Stimulated activated naive CD8-positive, alpha-beta T cell treated with anti-CD3 and anti-CD28 coated beads, Interleukin-15, Interleukin-2, amounts not matched to agents 100 ng/mL and 50 ng/mL, for 24 hours (primary cell): ENCODE results near the gene ZNF878.
A peak's percentile ranks its signal among the peaks of the same experiment; 100 is the strongest.
"Not testable (repeated sequence)": the region's sequence is repeated elsewhere in the genome, so short reads cannot be mapped to it uniquely, and the experiment has no call there.

Experiments used
- H3K27ac Mint-ChIP-seq: one replicate; pipeline ENCODE4 v1.8.0; 2021; ENCODE audit warnings: mild to moderate bottlenecking, mixed read lengths
- H3K27me3 Mint-ChIP-seq: one replicate; pipeline ENCODE4 v1.8.0; 2021; ENCODE audit warnings: mixed read lengths
- H3K36me3 Mint-ChIP-seq: one replicate; pipeline ENCODE4 v1.8.0; 2021; ENCODE audit warnings: low read depth, mixed read lengths
- H3K4me1 Mint-ChIP-seq: one replicate; pipeline ENCODE4 v1.8.0; 2021; ENCODE audit warnings: low read depth, mixed read lengths
- H3K4me3 Mint-ChIP-seq: one replicate; pipeline ENCODE4 v1.8.0; 2021; ENCODE audit warnings: mild to moderate bottlenecking, mixed read lengths
- H3K9me3 Mint-ChIP-seq: one replicate; pipeline ENCODE4 v1.8.0; 2021; ENCODE audit warnings: mixed read lengths

The ZNF878 gene

GRCh38 chr19:12052497-12053169 lies at the start of gene ZNF878:
Gene ZNF878 (minus strand): TSS chr19:12052961. CDS start chr19:12052801, 160 bp downstream.
- Mint-ChIP-seq H3K27me3 (peaks cover 9% of the 10 kb centered on the region), H3K9me3 (no peaks in the 10 kb centered on the region), H3K36me3 (peaks cover 3% of the 10 kb centered on the region), H3K4me3 (peak within 1 kb of the TSS; percentile 83), H3K4me1 (peaks cover 15% of the 10 kb centered on the region), H3K27ac (peak within 1 kb of the TSS; percentile 47)

DNA sequence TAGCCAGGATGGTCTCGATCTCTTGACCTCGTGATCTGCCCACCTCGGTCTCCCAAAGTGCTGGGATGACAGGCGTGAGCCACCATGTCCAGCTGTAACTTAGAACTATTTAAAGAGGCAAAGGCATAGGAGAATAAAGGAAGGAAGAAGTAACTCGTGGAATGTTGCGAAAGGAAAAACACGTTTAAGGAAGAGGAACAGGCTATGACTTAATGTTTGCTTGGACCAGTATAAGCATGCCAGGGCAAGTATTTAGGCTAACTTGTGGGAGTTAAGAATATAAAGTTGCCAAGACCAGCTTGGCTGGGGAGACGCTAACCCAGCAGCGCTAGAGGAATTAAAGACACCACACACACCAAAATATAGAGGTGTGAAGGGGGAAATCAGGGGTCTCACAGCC lies 45.3 kb upstream of the ZNF878 start:
- no peak overlapping the region for H3K27ac Mint-ChIP-seq
- H3K4me3 Mint-ChIP-seq, result no peak overlapping the region
- H3K9me3 Mint-ChIP-seq, result peaks cover 14% of the 10 kb centered on the region
- H3K4me1 Mint-ChIP-seq, result peaks cover 12% of the 10 kb centered on the region
- peaks cover 7% of the 10 kb centered on the region for H3K27me3 Mint-ChIP-seq
- peaks cover 50% of the 10 kb centered on the region for H3K36me3 Mint-ChIP-seq

DNA sequence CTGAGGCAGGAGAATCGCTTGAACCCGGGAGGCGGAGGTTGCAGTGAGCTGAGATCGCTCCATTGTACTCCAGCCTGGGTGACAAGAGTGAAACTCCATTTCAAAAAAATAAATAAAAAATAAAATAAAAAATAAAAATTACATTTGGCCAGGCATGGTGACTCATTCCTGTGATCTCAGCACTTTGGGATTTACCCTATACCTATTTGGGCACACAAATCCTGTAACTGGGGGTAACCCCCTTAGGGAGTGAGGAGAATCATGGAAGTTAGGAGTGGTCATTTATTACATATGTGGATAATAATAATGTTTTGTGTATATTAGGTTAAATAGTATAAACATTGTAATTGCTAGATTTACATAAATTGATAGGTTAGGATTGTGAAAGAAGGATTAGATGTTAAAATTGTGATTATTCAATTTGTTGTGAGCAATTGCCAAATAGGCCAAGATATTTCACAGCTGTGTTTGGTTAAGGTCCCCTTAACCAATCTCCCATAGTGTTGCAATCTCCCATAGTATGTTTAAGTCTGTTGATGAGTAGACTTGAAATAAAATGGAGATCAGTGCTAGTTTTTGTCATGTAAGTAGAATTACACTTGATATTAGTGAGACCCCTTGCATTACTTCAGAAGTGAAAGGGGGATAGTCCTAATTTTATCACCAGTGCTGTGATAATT lies 42.5 kb upstream of the ZNF878 start:
- peaks cover 7% of the 10 kb centered on the region for H3K27me3 Mint-ChIP-seq
- H3K9me3 Mint-ChIP-seq, result peaks cover 14% of the 10 kb centered on the region
- H3K4me1 Mint-ChIP-seq, result peaks cover 13% of the 10 kb centered on the region
- no peak overlapping the region for H3K27ac Mint-ChIP-seq
- H3K36me3 Mint-ChIP-seq, result peaks cover 46% of the 10 kb centered on the region
- no peak overlapping the region for H3K4me3 Mint-ChIP-seq

DNA sequence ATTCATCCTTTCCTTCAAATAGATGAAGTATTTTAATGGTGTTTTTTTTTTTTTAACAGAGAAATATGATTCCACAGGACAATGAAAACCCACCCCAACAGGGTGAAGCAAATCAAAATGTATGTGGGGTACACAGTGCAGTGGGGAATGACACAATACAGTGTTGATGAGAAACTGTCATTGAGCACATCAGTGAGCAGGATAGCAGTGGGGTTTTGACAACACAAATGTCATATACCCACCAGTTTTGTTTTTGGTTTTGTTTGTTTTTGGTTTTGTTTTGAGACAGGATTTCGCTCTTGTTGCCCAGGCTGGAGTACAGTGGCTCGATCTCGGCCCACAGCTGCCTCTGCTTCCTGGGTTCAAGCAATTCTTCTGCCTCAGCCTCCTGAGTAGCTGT lies 41.0 kb upstream of the ZNF878 start:
- Mint-ChIP-seq H3K27ac (no peak overlapping the region), H3K36me3 (peaks cover 36% of the 10 kb centered on the region), H3K4me1 (peaks cover 13% of the 10 kb centered on the region), H3K27me3 (peaks cover 7% of the 10 kb centered on the region), H3K9me3 (peaks cover 4% of the 10 kb centered on the region), H3K4me3 (peak overlapping the region; percentile 51)

DNA sequence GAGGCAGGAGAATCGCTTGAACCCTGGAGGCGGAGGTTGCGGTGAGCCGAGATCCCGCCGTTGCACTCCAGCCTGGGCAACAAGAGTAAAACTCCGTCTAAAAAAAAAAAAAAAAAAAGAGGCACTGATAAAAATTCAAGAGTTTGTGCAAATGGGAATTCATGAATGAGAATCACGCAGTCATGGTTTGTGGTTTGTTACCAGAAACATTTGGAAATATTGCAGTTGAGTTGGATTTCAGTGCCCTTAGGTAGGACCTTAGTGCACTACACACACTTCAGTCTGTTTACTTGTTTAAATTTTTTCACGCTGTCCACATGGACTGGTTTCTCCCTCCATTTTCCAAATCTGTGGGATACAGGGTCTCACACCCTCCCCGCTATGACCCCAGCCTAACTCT lies 40.2 kb upstream of the ZNF878 start:
- peak overlapping the region; percentile 78 for H3K27ac Mint-ChIP-seq
- H3K4me3 Mint-ChIP-seq, result peak overlapping the region; percentile 86
- H3K4me1 Mint-ChIP-seq, result peaks cover 13% of the 10 kb centered on the region
- peaks cover 2% of the 10 kb centered on the region for H3K9me3 Mint-ChIP-seq
- H3K36me3 Mint-ChIP-seq, result peaks cover 28% of the 10 kb centered on the region
- H3K27me3 Mint-ChIP-seq, result peaks cover 7% of the 10 kb centered on the region

DNA sequence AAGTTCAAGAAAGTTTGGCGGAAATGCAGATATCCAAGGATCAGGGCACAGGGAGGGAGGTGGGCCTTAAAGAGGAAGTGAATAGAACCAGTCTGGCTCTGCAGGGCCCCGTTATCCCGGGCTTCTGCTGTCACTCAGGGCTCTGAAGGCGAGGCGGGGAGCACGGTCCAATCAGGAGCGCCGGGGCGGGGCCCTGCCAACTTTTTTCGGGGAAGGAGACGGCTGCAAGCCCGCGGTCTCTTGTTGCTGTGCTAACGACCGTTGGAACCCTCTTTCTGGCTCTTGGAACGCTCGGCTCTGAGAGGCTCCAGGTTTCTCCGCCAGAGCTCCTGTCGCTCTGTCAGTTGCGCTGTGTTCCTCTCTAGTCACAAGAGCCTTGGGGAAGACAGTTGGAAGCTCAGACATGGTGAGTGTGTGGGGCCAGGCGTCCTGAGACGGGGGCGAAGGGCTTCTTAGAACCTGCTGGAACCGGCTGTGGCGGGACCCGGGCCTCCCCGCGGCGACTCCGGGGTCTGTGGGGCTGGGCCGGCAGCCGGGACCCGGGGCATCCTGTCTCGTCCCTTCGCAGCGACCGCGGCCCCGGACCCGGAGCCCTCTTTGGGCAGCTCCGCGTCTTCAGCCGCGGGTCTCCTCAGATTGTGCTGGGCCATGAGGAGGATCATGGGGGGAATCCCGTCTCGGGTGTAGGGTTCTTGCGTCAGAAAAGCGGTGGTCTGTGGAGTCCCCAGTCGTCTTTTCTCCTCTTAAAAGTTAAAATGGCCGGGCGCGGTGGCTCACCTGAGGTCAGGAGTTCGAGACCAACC lies 39.5 kb upstream of the ZNF878 start:
- H3K36me3 Mint-ChIP-seq, result peaks cover 23% of the 10 kb centered on the region
- peak overlapping the region; percentile 86 for H3K4me3 Mint-ChIP-seq
- H3K27me3 Mint-ChIP-seq, result peaks cover 7% of the 10 kb centered on the region
- no peaks in the 10 kb centered on the region for H3K9me3 Mint-ChIP-seq
- peak overlapping the region; percentile 75 for H3K27ac Mint-ChIP-seq
- H3K4me1 Mint-ChIP-seq, result peaks cover 13% of the 10 kb centered on the region

- Mint-ChIP-seq H3K4me1 (peaks cover 13% of the 10 kb centered on the region), H3K36me3 (peaks cover 18% of the 10 kb centered on the region), H3K27ac (peak overlapping the region; percentile 15), H3K27me3 (peaks cover 4% of the 10 kb centered on the region), H3K4me3 (no peak overlapping the region), H3K9me3 (no peaks in the 10 kb centered on the region)
These were observed 38.0 kb upstream of the ZNF878 start for GRCh38 chr19:12090807-12091206.

DNA sequence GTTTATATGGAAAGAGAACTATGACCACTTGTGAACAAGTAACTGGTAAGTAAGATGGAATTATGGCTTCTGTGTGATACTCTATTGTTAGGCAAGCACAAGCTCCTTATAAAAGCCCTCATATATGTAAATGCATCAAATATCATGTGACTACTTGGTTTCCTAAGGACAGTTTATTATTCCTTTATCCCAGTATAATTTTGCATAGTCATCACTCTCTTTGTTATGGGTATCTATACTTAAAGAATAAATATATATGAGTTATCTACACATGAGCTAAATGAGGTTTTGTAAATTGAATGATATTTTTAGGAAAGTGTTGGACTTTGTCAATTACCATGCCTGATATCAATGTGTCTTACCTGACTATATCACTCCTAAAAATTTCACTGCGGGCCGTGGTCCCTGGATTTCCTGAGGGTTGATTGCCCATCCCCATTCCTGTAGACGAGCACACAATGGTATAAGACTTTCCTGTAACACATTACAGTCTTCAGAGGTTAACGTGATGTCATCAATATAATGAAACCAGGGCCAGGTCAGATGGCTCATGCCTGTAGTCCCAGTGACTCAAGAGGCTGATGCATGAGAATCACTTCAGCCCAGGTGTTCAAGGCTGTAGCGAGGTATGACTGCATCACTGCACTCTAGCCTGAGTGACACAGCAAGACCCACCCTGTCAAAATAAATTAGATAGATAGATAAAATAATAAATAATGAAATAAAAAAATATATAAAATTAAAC lies 32.5 kb upstream of the ZNF878 start:
- H3K4me1 Mint-ChIP-seq, result no peaks in the 10 kb centered on the region
- no peak overlapping the region for H3K27ac Mint-ChIP-seq
- peaks cover 18% of the 10 kb centered on the region for H3K36me3 Mint-ChIP-seq
- H3K9me3 Mint-ChIP-seq, result peaks cover 10% of the 10 kb centered on the region
- H3K27me3 Mint-ChIP-seq, result no peaks in the 10 kb centered on the region
- H3K4me3 Mint-ChIP-seq, result no peak overlapping the region

DNA sequence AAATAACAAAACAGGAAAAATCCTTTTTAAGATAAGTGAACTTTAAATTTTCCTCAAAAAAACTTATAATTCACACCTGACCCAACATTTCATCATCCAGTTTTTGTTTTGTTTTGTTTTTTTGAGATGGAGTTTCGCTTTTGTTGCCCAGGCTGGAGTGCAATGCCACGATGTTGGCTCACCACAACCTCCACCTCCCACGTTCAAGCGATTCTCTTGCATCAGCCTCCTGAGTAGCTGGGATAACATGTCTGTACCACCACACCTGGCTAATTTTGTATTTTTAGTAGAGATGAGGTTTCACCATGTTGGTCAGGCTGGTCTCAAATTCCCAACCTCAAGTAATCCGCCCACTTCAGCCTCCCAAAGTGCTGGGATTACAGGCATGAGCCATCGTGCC lies 30.6 kb upstream of the ZNF878 start:
- H3K4me3 Mint-ChIP-seq, H3K4me1 Mint-ChIP-seq, H3K27me3 Mint-ChIP-seq, H3K27ac Mint-ChIP-seq: not testable (repeated sequence)
- H3K36me3 Mint-ChIP-seq, result peaks cover 26% of the 10 kb centered on the region
- peaks cover 14% of the 10 kb centered on the region for H3K9me3 Mint-ChIP-seq

- peaks cover 42% of the 10 kb centered on the region for H3K9me3 Mint-ChIP-seq
These were observed 24.6 kb upstream of the ZNF878 start for GRCh38 chr19:12077375-12077774.

GRCh38 chr19:12076331-12076730 lies 23.6 kb upstream of the ZNF878 start:
- H3K36me3 Mint-ChIP-seq, result peaks cover 65% of the 10 kb centered on the region
- H3K4me3 Mint-ChIP-seq, H3K27ac Mint-ChIP-seq, H3K27me3 Mint-ChIP-seq, H3K4me1 Mint-ChIP-seq: not testable (repeated sequence)
- peaks cover 41% of the 10 kb centered on the region for H3K9me3 Mint-ChIP-seq

More at GRCh38 chr19:12077375-12077774, 24.6 kb upstream of the ZNF878 start:
- no peaks in the 10 kb centered on the region for H3K27me3 Mint-ChIP-seq
- peaks cover 68% of the 10 kb centered on the region for H3K36me3 Mint-ChIP-seq
- H3K4me1 Mint-ChIP-seq, result no peaks in the 10 kb centered on the region
- no peak overlapping the region for H3K4me3 Mint-ChIP-seq
- no peak overlapping the region for H3K27ac Mint-ChIP-seq

GRCh38 chr19:12075538-12076139 lies 22.9 kb upstream of the ZNF878 start:
- H3K9me3 Mint-ChIP-seq, result peaks cover 43% of the 10 kb centered on the region
- H3K4me1 Mint-ChIP-seq, result no peaks in the 10 kb centered on the region
- H3K36me3 Mint-ChIP-seq, result peaks cover 67% of the 10 kb centered on the region
- H3K27ac Mint-ChIP-seq, result no peak overlapping the region
- no peaks in the 10 kb centered on the region for H3K27me3 Mint-ChIP-seq
- H3K4me3 Mint-ChIP-seq, result no peak overlapping the region

DNA sequence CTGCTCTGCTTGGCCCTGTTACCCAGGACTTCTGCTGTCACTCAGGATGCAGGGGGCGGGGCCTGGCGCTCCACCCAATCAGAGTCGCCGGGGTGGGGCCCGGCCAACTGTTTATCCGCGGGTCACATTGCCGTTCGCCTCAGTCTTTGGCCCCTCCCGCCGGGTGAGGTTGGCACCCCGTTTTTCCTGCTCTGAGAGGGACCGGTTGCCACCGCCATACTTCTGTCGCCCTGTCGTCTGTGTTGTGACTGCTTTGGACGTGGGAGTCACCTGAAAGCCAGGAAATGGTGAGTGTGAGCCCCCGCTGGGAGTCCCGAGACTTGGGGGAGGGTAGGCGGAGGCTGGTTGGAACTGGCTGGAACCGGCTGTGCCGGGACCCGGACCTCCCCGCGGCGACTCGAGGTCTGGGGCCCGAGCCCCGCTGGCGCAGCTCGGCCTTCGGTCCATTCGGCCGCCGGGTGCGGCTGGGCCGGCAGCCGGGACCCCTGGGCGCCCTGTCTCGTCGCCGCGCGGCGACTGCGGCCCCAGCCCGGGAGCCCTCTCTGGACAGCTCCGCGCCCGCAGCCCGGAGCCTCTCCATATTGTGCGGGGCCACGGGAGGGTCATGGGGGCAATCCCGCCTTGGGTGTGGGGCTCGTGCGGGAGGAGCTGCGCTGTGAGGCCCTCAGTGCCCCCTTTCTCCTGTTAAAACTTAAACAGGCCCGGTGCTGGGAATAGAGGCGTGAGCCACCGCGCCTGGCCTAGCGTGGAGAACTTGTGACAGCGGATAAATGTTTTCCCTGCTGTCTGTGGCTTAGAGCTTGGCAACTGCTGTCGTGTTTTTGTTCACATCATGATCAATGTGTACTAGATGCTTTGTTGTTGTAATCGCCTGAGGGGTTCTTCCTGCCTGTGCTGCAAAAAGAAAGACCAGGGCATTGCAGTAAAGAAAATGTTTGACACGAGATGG lies 12.1 kb upstream of the ZNF878 start, which contains the start of gene ZNF844:
TSS of gene ZNF844 (plus strand) at position 142 of the 949 bp plus-strand sequence. CDS start at position 285, 143 bp downstream.
- no peaks in the 10 kb centered on the region for H3K9me3 Mint-ChIP-seq
- H3K4me3 Mint-ChIP-seq, result peak within 1 kb of the TSS; percentile 84
- peaks cover 13% of the 10 kb centered on the region for H3K36me3 Mint-ChIP-seq
- H3K4me1 Mint-ChIP-seq, result peaks cover 13% of the 10 kb centered on the region
- peak within 1 kb of the TSS; percentile 74 for H3K27ac Mint-ChIP-seq
- H3K27me3 Mint-ChIP-seq, result no peaks in the 10 kb centered on the region
